Ovary (tissue), 9 donors: Measurements from ENCODE around the gene BFSP2. TPM values are rescaled to one million over a fixed set of nuclear protein-coding genes. Genes with fewer than 3 reads are reported as not detected.

Source experiments
- DNase-seq, 5 donors: peaks; one replicate each; pipeline ENCODE4 v3.0.0-alpha.2; 2019 to 2020
- H3K27ac ChIP-seq, 2 donors: fragments of 200-600 bp; one replicate each; pipeline versions ENCODE4 v1.5.1 to v1.8.0; 2019 to 2022
- H3K27me3 ChIP-seq: fragments of 200-600 bp; one replicate; pipeline ENCODE4 v1.8.0; 2022
- H3K36me3 ChIP-seq: fragments of 200-600 bp; sonication (generic); one replicate; pipeline ENCODE4 v1.5.1; 2019
- H3K4me1 ChIP-seq: one replicate; pipeline ENCODE4 v1.8.1; 2013; ENCODE audit warnings: mild to moderate bottlenecking, moderate library complexity; ENCODE audit not compliant: insufficient read depth
- H3K4me3 ChIP-seq: fragments of 200-600 bp; sonication (generic); one replicate; pipeline ENCODE4 v1.5.1; 2017
- H3K9me3 ChIP-seq, 2 donors: fragments of 200-600 bp in 1 of 2; sonication (generic) in 1 of 2; one replicate each; pipeline versions ENCODE4 v1.5.1 to v1.8.1; 2013 to 2019; ENCODE audit warnings: mild to moderate bottlenecking in 1 of 2, moderate library complexity in 1 of 2
- CTCF ChIP-seq, 3 donors: fragments of 450-650 bp in 2 of 3; fragments of 200-600 bp in 1 of 3; IDR thresholded peaks; one replicate each; pipeline versions ENCODE4 v1.5.1 to v1.8.0; 2016 to 2022; ENCODE audit warnings: antibody characterized with exemption in 3 of 3, mild to moderate bottlenecking in 1 of 3
- EP300 ChIP-seq: sonication (generic); formaldehyde crosslinking; IDR thresholded peaks from one replicate; pipeline ENCODE4 v1.6.1; 2017; ENCODE audit warnings: antibody characterized with exemption
- POLR2A ChIP-seq: fragments of 450-650 bp; IDR thresholded peaks from one replicate; pipeline ENCODE4 v1.6.1; 2017; ENCODE audit warnings: antibody characterized with exemption, mild to moderate bottlenecking, moderate library complexity
- WGBS, 3 donors: extraction: QIAGEN DNeasy Blood & Tissue Kit in 1 of 3; methylation state at CpG; one replicate each; pipeline versions ENCODE4 v1.1.5 to v1.1.7; 2013 to 2017; 5-methylcytosine and 5-hydroxymethylcytosine counted together
- intact Hi-C, 4 donors: fragments of 100-400 bp; cut with DNase I; formaldehyde crosslinking; loops; one replicate each; pipeline versions ENCODE4 v1.11.0 to v1.15.1; 2022 to 2023
- polyA plus RNA-seq, 2 donors: library from polyadenylated mRNA; stranded (reverse); fragments of 200-250 nt in 1 of 2; fragments of 350-450 nt in 1 of 2; fragmentation: Illumina TruSeq in 1 of 2; extraction: RNeasy Lipid Tissue Mini Kit (QIAGEN cat#74804) in 1 of 2; gene quantifications; one replicate each; pipeline ENCODE4 v1.2.3, GENCODE V29; 2013 to 2014
- total RNA-seq, 7 donors: library from RNA; depleted of rRNA in 2 of 7; stranded (reverse); fragments of >200 nt in 2 of 7; fragmentation: NEBNext Ultra II Directional in 3 of 7; extraction: Animal tissue kit (Norgen Biotek cat#: 25700) in 3 of 7; gene quantifications; one replicate each; pipeline versions ENCODE4 v1.1.0 to v1.2.4, GENCODE V29; 2016 to 2023
- donor health status: DM: no; HTN: no; CAD: no; lungs with moderate emphysema.
- donor health status: DM: no; HTN: no; CAD: no.
- donor health status: Bipolar disorder and iron deficiency.
- donor health status: DM: yes; HTN: yes; CAD: no.
- donor health status: DM: no; HTN: no; CAD: no.
- donor health status: DM: yes; HTN: yes; CAD: no.

Gene BFSP2
- total and polyA plus RNA-seq, 9 donors, result not detected

- WGBS, 3 donors, result 84 to 86% (median 86%) methylated on average over 4 of the region's 4 CpGs
- intact Hi-C loops, result no loop called here
- TF ChIP-seq POLR2A (no peak), CTCF (IDR thresholded peaks at IDR 0.05) (no peak), EP300 (no peak)
- no peak overlapping the region for H3K27ac ChIP-seq
- no peak overlapping the region for H3K4me3 ChIP-seq
- no peak for DNase-seq
- no peaks in the 10 kb centered on the region for H3K36me3 ChIP-seq
- H3K27me3 ChIP-seq, result no peaks in the 10 kb centered on the region
- H3K9me3 ChIP-seq, result no peaks in the 10 kb centered on the region
- H3K4me1 ChIP-seq, result no peaks in the 10 kb centered on the region
Observed at GRCh38 chr3:133504736-133505135, 104.9 kb downstream of the BFSP2 start.

- Histone ChIP-seq H3K27me3 (no peaks in the 10 kb centered on the region), H3K27ac (no peak overlapping the region), H3K4me3 (no peak overlapping the region), H3K9me3 (no peaks in the 10 kb centered on the region), H3K36me3 (no peaks in the 10 kb centered on the region), H3K4me1 (no peaks in the 10 kb centered on the region)
- DNase-seq, result no peak
- WGBS, 3 donors, result 7 to 27% (median 10%) methylated on average over 3 of the region's 3 CpGs
- TF ChIP-seq CTCF (IDR thresholded peaks at IDR 0.05), result no peak
- TF ChIP-seq EP300, result no peak
- no peak for TF ChIP-seq POLR2A
- intact Hi-C loops, result no loop called here
Observed at GRCh38 chr3:133505813-133506212, 106.0 kb downstream of the BFSP2 start.

DNA sequence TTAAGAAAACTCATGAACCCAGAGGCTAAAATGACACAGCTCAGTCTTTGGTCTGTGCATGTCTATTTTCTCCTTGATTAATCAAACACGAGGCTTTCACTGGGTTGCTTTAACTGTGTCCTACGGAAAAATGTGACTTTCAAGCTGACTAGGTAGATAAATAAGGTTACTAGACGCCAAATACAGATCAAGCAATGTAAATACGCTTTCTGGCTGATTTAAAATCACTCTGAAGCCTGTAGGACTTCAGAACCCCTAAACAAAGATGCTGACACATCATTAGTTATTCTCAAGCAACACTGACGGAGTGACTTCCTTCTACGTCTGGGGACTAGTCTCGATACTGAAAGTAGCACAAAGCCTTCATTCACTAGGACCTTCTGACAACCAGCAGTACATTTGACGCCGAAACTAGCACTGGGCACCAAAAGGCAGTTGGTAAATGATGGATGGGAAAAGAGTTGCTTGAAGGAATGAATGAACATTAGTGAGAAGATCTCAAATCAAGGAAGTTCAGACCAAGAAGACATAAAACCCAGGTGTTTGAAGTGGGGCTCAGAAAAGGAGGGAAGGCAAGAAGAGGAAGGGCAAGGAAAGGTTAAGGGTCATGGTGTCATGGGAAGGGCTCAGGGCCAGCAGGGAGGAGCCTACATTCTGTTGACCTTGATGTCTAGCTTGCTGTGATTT, 106.5 kb downstream of the BFSP2 start:
- no peak for TF ChIP-seq POLR2A
- no peak for TF ChIP-seq CTCF (IDR thresholded peaks at IDR 0.05)
- TF ChIP-seq EP300, result no peak
- WGBS, 3 donors, result 68 to 73% (median 73%) methylated on average over 9 of the region's 9 CpGs
- no peaks in the 10 kb centered on the region for H3K36me3 ChIP-seq
- no peaks in the 10 kb centered on the region for H3K4me1 ChIP-seq
- DNase-seq, result no peak
- H3K27me3 ChIP-seq, result no peaks in the 10 kb centered on the region
- no peak overlapping the region for H3K4me3 ChIP-seq
- intact Hi-C loops, result no loop called here
- H3K9me3 ChIP-seq, result no peaks in the 10 kb centered on the region
- H3K27ac ChIP-seq, result no peak overlapping the region

DNA sequence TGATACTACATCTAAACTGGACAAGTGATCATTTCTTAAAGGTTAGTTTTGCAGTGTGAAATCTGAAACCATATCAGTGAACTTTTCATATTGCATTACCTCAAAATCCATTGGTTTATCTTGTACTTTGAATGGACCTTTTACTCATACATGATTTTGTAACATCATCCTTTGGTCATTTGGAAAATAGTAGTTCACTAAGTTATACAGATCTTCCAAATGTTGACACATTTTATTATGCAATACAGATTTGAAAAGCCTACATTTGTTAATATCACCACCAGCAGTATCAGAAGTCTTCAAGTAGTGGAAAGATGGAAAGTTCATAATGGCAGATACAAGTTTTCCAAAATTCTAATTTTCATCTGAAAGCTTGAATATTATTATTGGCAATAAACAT, 109.6 kb downstream of the BFSP2 start:
- DNase-seq, result no peak
- intact Hi-C loops, result no loop called here
- no peak overlapping the region for H3K27ac ChIP-seq
- no peaks in the 10 kb centered on the region for H3K27me3 ChIP-seq
- TF ChIP-seq POLR2A, result no peak
- TF ChIP-seq CTCF (IDR thresholded peaks at IDR 0.05), result no peak
- no peak for TF ChIP-seq EP300
- no peaks in the 10 kb centered on the region for H3K9me3 ChIP-seq
- H3K4me3 ChIP-seq, result no peak overlapping the region
- no peaks in the 10 kb centered on the region for H3K36me3 ChIP-seq
- H3K4me1 ChIP-seq, result no peaks in the 10 kb centered on the region
